HepG2 (cell line): ENCODE results near the gene MRPL50. TPM values are rescaled to one million over a fixed set of nuclear protein-coding genes. Genes with fewer than 3 reads are reported as not detected.
A peak's percentile ranks its signal among the peaks of the same experiment; 100 is the strongest.

Source experiments
- CEBPG ChIP-seq: IDR thresholded peaks from 2 replicates; pipeline ENCODE4 v1.6.1; 2016
- CHCHD3 ChIP-seq: sonication (generic); formaldehyde crosslinking; IDR thresholded peaks from 2 replicates; pipeline ENCODE4 v1.8.0; 2022; ENCODE audit warnings: mild to moderate bottlenecking, missing genetic modification reagents, moderate library complexity
- DPF2 ChIP-seq: sonication (generic); formaldehyde crosslinking; IDR thresholded peaks from 2 replicates; pipeline ENCODE4 v1.4.0; 2020; ENCODE audit warnings: mild to moderate bottlenecking, low read depth, missing genetic modification reagents, borderline replicate concordance
- JUN ChIP-seq: sonication (generic); formaldehyde crosslinking; IDR thresholded peaks from 2 replicates; pipeline ENCODE4 v1.4.0; 2020; ENCODE audit warnings: mild to moderate bottlenecking, missing genetic modification reagents
- KAT2B ChIP-seq: fragments of 150-350 bp; IDR thresholded peaks from 2 replicates; pipeline ENCODE4 v1.6.1; 2014; ENCODE audit warnings: low read depth, low read length, borderline replicate concordance
- KDM2A ChIP-seq: sonication (generic); formaldehyde crosslinking; IDR thresholded peaks from 2 replicates; pipeline ENCODE4 v1.4.0; 2020; ENCODE audit warnings: low read depth, missing genetic modification reagents, borderline replicate concordance
- LRRFIP1 ChIP-seq: sonication (generic); formaldehyde crosslinking; conservative IDR thresholded peaks from 2 replicates; pipeline ENCODE4 v1.4.0; 2020; ENCODE audit warnings: missing genetic modification reagents
- RCOR2 ChIP-seq: IDR thresholded peaks from 2 replicates; pipeline ENCODE4 v1.6.1; 2016; ENCODE audit warnings: missing biosample characterization, missing genetic modification reagents
- RFXAP ChIP-seq: sonication (generic); formaldehyde crosslinking; IDR thresholded peaks from 2 replicates; pipeline ENCODE4 v1.4.0; 2020; ENCODE audit warnings: missing genetic modification reagents, borderline replicate concordance
- TBP ChIP-seq: sonication (generic); formaldehyde crosslinking; IDR thresholded peaks from 2 replicates; pipeline ENCODE4 v1.5.0; 2020; ENCODE audit warnings: missing genetic modification reagents
- TCF7L2 ChIP-seq: IDR thresholded peaks from 2 replicates; pipeline ENCODE4 v1.6.1; 2011; ENCODE audit warnings: mild to moderate bottlenecking, low read depth, low read length, moderate library complexity
- TP53 ChIP-seq: sonication (generic); formaldehyde crosslinking; conservative IDR thresholded peaks from 2 replicates; pipeline ENCODE4 v1.4.0; 2020; ENCODE audit warnings: missing genetic modification reagents
- ZMYM2 ChIP-seq: sonication (generic); formaldehyde crosslinking; IDR thresholded peaks from 2 replicates; pipeline ENCODE4 v1.8.0; 2022; ENCODE audit warnings: mild to moderate bottlenecking, missing genetic modification reagents
- ZNF329 ChIP-seq: sonication (generic); formaldehyde crosslinking; IDR thresholded peaks from 2 replicates; pipeline ENCODE4 v1.9.0; 2021; ENCODE audit warnings: low read depth, mild to moderate bottlenecking, missing genetic modification reagents
- ZNF432 ChIP-seq: sonication (generic); formaldehyde crosslinking; IDR thresholded peaks from 2 replicates; pipeline ENCODE4 v1.5.0; 2020; ENCODE audit warnings: missing genetic modification reagents, mild to moderate bottlenecking, borderline replicate concordance
- ZSCAN25 ChIP-seq: sonication (generic); formaldehyde crosslinking; IDR thresholded peaks from 2 replicates; pipeline ENCODE4 v1.8.0; 2022; ENCODE audit warnings: mild to moderate bottlenecking, missing genetic modification reagents
- polyA plus RNA-seq, 8 experiments: library from polyadenylated mRNA; depleted of rRNA in 3 of 8; stranded (reverse) in 7 of 8; unstranded in 1 of 8; fragments of >200 nt; fragmentation: Illumina TruSeq in 4 of 8; extraction: Trizol in 4 of 8; gene quantifications; 2 replicates each; pipeline versions ENCODE4 v1.2.1 to v1.2.3, GENCODE V29; 2011 to 2016; ENCODE audit warnings: low read depth in 4 of 8, missing spikeins in 1 of 8, mixed read lengths in 1 of 8; ENCODE audit not compliant: insufficient read depth in 1 of 8
- total RNA-seq, 5 experiments: library from RNA; depleted of rRNA; stranded (reverse); fragments of >200 nt; fragmentation: Illumina TruSeq; extraction: Trizol; gene quantifications; 2 replicates each; pipeline ENCODE4 v1.2.3, GENCODE V29; 2016; ENCODE audit warnings: low read depth in 1 of 5
- TF ChIP-seq, protein P1 (sequence below): sonication (generic); formaldehyde crosslinking; IDR thresholded peaks from 2 replicates; pipeline ENCODE4 v1.5.1; 2020; ENCODE audit warnings: mild to moderate bottlenecking, missing genetic modification reagents
- TF ChIP-seq, protein P2 (sequence below): IDR thresholded peaks from 2 replicates; pipeline ENCODE4 v1.6.1; 2016
- TF ChIP-seq, protein P3 (sequence below), 2 experiments: sonication (generic) in 1 of 2; formaldehyde crosslinking in 1 of 2; IDR thresholded peaks; 2 replicates each; pipeline versions ENCODE4 v1.4.0 to v1.6.1; 2018 to 2020; ENCODE audit warnings: missing genetic modification reagents in 2 of 2, borderline replicate concordance in 1 of 2, low read depth in 1 of 2, mild to moderate bottlenecking in 1 of 2, missing biosample characterization in 1 of 2
- TF ChIP-seq, protein P4 (sequence below): sonication (generic); formaldehyde crosslinking; IDR thresholded peaks from 2 replicates; pipeline ENCODE4 v1.5.0; 2020; ENCODE audit warnings: missing genetic modification reagents

The MRPL50 gene
- total and polyA plus RNA-seq, 2 of the 13 experiments (the other 11 are each of a cell fraction or from before 2014, with no cell fraction given) = 37.1 to 70.0 TPM

DNA sequence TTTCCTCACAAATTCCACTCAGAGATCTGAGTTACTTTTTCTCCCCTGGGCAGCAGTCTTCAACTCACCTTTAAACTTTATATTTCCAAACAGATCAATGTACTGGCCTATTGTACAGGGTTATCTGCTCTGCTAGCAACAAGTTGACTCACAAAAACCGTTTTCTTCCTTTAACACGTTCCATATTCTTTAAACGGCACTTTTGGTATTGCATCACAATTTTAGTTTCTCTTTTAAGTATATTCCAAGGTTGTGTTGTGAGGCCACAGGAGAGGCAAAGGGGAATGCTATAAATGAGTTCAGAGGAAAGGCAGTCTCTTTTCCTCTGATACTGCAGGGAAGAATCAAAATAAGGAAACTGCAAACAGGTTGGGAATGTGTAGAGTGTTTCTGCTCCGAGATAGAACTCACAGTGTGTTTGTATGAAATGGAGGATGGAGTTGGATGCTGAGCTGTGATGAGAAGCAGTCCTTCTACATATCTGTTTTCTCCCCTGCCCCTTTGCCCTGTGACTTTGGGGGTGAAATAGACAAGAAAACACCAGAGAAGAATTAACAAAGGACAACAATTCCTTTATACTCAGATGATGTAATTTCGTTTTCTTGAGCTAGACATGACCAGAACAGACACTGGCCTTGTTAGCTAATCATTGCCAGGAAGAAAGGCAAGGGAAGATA lies 47.1 kb upstream of the MRPL50 start (continued):
- TF ChIP-seq, protein P1, sequence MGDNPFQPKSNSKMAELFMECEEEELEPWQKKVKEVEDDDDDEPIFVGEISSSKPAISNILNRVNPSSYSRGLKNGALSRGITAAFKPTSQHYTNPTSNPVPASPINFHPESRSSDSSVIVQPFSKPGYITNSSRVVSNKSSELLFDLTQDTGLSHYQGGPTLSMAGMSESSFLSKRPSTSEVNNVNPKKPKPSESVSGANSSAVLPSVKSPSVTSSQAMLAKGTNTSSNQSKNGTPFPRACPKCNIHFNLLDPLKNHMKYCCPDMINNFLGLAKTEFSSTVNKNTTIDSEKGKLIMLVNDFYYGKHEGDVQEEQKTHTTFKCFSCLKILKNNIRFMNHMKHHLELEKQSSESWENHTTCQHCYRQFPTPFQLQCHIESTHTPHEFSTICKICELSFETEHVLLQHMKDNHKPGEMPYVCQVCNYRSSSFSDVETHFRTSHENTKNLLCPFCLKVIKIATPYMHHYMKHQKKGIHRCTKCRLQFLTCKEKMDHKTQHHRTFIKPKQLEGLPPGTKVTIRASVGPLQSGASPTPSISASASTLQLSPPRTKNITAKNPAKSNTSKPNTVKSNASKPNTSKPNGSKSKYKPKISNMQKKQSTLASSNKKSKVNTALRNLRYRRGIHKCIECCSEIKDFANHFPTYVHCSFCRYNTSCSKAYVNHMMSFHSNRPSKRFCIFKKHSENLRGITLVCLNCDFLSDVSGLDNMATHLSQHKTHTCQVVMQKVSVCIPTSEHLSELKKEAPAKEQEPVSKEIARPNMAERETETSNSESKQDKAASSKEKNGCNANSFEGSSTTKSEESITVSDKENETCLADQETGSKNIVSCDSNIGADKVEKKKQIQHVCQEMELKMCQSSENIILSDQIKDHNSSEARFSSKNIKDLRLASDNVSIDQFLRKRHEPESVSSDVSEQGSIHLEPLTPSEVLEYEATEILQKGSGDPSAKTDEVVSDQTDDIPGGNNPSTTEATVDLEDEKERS (CRISPR knock-in tag) = peak; percentile 67; the same call in 1 of the 2 replicates
- TF ChIP-seq KDM2A (CRISPR knock-in tag) = no peak
- TF ChIP-seq, protein P2, sequence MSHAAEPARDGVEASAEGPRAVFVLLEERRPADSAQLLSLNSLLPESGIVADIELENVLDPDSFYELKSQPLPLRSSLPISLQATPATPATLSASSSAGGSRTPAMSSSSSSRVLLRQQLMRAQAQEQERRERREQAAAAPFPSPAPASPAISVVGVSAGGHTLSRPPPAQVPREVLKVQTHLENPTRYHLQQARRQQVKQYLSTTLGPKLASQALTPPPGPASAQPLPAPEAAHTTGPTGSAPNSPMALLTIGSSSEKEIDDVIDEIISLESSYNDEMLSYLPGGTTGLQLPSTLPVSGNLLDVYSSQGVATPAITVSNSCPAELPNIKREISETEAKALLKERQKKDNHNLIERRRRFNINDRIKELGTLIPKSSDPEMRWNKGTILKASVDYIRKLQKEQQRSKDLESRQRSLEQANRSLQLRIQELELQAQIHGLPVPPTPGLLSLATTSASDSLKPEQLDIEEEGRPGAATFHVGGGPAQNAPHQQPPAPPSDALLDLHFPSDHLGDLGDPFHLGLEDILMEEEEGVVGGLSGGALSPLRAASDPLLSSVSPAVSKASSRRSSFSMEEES (CRISPR knock-in tag) = 0 out of 2 replicates have a peak, but pooled peaks have one; percentile 17
- TF ChIP-seq JUN (CRISPR knock-in tag) = no peak; the same call in 1 of the 2 replicates
- TF ChIP-seq TCF7L2 = no peak
- TF ChIP-seq ZNF329 (CRISPR knock-in tag) = no peak; the same call in 1 of the 2 replicates
- TF ChIP-seq ZMYM2 (CRISPR knock-in tag) = no peak
- no peak for TF ChIP-seq TBP (CRISPR knock-in tag)
- no peak for TF ChIP-seq CHCHD3 (CRISPR knock-in tag)
- TF ChIP-seq, protein P3, sequence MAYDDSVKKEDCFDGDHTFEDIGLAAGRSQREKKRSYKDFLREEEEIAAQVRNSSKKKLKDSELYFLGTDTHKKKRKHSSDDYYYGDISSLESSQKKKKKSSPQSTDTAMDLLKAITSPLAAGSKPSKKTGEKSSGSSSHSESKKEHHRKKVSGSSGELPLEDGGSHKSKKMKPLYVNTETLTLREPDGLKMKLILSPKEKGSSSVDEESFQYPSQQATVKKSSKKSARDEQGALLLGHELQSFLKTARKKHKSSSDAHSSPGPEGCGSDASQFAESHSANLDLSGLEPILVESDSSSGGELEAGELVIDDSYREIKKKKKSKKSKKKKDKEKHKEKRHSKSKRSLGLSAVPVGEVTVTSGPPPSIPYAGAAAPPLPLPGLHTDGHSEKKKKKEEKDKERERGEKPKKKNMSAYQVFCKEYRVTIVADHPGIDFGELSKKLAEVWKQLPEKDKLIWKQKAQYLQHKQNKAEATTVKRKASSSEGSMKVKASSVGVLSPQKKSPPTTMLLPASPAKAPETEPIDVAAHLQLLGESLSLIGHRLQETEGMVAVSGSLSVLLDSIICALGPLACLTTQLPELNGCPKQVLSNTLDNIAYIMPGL (CRISPR knock-in tag; IDR thresholded peaks at IDR 0.05; ENCODE audit: borderline replicate concordance in 1 of 2, low read depth in 1 of 2) = no peak; a peak in 2 of 4 replicates
- no peak for TF ChIP-seq LRRFIP1 (CRISPR knock-in tag)
- TF ChIP-seq ZNF432 (CRISPR knock-in tag) = no peak
- TF ChIP-seq ZSCAN25 = no peak
- no peak for TF ChIP-seq TP53 (CRISPR knock-in tag)
- 0 out of 2 replicates have a peak, but pooled peaks have one; percentile 25 for TF ChIP-seq RFXAP (CRISPR knock-in tag)
- no peak for TF ChIP-seq DPF2 (CRISPR knock-in tag)
- no peak for TF ChIP-seq KAT2B
- peak; percentile 96 for TF ChIP-seq CEBPG (CRISPR knock-in tag)
- TF ChIP-seq RCOR2 (CRISPR knock-in tag) = peak; percentile 82
- TF ChIP-seq, protein P4, sequence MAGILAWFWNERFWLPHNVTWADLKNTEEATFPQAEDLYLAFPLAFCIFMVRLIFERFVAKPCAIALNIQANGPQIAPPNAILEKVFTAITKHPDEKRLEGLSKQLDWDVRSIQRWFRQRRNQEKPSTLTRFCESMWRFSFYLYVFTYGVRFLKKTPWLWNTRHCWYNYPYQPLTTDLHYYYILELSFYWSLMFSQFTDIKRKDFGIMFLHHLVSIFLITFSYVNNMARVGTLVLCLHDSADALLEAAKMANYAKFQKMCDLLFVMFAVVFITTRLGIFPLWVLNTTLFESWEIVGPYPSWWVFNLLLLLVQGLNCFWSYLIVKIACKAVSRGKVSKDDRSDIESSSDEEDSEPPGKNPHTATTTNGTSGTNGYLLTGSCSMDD (CRISPR knock-in tag) = no peak
